ENCODE results near the gene DOCK8.

The DOCK8 gene

GRCh38 chr9:471320-471719 lies 256.7 kb downstream of the DOCK8 start:
- no peak overlapping the region for H2AFZ ChIP-seq (ENCODE audit: low read length)

GRCh38 chr9:472479-473075 lies 257.9 kb downstream of the DOCK8 start:
- H3K27ac ChIP-seq (ENCODE audit: low read depth, low read length, poor library complexity, severe bottlenecking), result no peak overlapping the region
- no peaks in the 10 kb centered on the region for H3K9me3 ChIP-seq (ENCODE audit: low read length)
- no peaks in the 10 kb centered on the region for H4K20me1 ChIP-seq (ENCODE audit: insufficient read depth, low read length)
- H3K27me3 ChIP-seq (ENCODE audit: insufficient read depth, low read length), result no peaks in the 10 kb centered on the region
- no peaks in the 10 kb centered on the region for H3F3A ChIP-seq (ENCODE audit: insufficient read depth, low read length)
- no peak overlapping the region for H2AFZ ChIP-seq (ENCODE audit: low read length)
- H3K9ac ChIP-seq (ENCODE audit: low read length), result no peak overlapping the region
- H3K4me1 ChIP-seq (ENCODE audit: insufficient read depth, low read length, severe bottlenecking), result peaks cover 36% of the 10 kb centered on the region
- H3K4me2 ChIP-seq (ENCODE audit: low read length), result no peak overlapping the region
- no peak overlapping the region for H3K4me3 ChIP-seq (ENCODE audit: low read depth, low read length, poor library complexity, severe bottlenecking)
- TF ChIP-seq CTCF (IDR thresholded peaks at IDR 0.05; ENCODE audit: low read length) (no peak), EZH2 (IDR thresholded peaks at IDR 0.05; ENCODE audit: borderline replicate concordance, low read length) (no peak)
- no peaks in the 10 kb centered on the region for H3K79me2 ChIP-seq (ENCODE audit: insufficient read depth, low read length)
- H3K36me3 ChIP-seq (ENCODE audit: insufficient read depth, low read length), result no peaks in the 10 kb centered on the region
- H3K9me2 ChIP-seq (ENCODE audit: low read depth, low read length), result no peaks in the 10 kb centered on the region

More at GRCh38 chr9:471320-471719, 256.7 kb downstream of the DOCK8 start:
- Histone ChIP-seq H4K20me1 (ENCODE audit: insufficient read depth, low read length) (no peaks in the 10 kb centered on the region), H3K9me3 (ENCODE audit: low read length) (no peaks in the 10 kb centered on the region), H3K9ac (ENCODE audit: low read length) (peak overlapping the region; percentile 72; the same call in 1 of the 2 replicates), H3F3A (ENCODE audit: insufficient read depth, low read length) (no peaks in the 10 kb centered on the region), H3K79me2 (ENCODE audit: insufficient read depth, low read length) (no peaks in the 10 kb centered on the region), H3K4me1 (ENCODE audit: insufficient read depth, low read length, severe bottlenecking) (peaks cover 36% of the 10 kb centered on the region), H3K27me3 (ENCODE audit: insufficient read depth, low read length) (no peaks in the 10 kb centered on the region), H3K4me3 (ENCODE audit: low read depth, low read length, poor library complexity, severe bottlenecking) (peak overlapping the region; percentile 66), H3K9me2 (ENCODE audit: low read depth, low read length) (no peaks in the 10 kb centered on the region), H3K4me2 (ENCODE audit: low read length) (peak overlapping the region; percentile 98), H3K36me3 (ENCODE audit: insufficient read depth, low read length) (no peaks in the 10 kb centered on the region), H3K27ac (ENCODE audit: low read depth, low read length, poor library complexity, severe bottlenecking) (peak overlapping the region; percentile 46)
- TF ChIP-seq CTCF (IDR thresholded peaks at IDR 0.05; ENCODE audit: low read length), result no peak

- no peak overlapping the region for H3K27ac ChIP-seq (ENCODE audit: low read depth, low read length, poor library complexity, severe bottlenecking)
- no peak overlapping the region for H3K9ac ChIP-seq (ENCODE audit: low read length)
- H2AFZ ChIP-seq (ENCODE audit: low read length), result no peak overlapping the region
- H3K9me3 ChIP-seq (ENCODE audit: low read length), result no peaks in the 10 kb centered on the region
- H4K20me1 ChIP-seq (ENCODE audit: insufficient read depth, low read length), result no peaks in the 10 kb centered on the region
- no peaks in the 10 kb centered on the region for H3K27me3 ChIP-seq (ENCODE audit: insufficient read depth, low read length)
- TF ChIP-seq CTCF (IDR thresholded peaks at IDR 0.05; ENCODE audit: low read length) (no peak), EZH2 (IDR thresholded peaks at IDR 0.05; ENCODE audit: borderline replicate concordance, low read length) (no peak)
- H3K4me1 ChIP-seq (ENCODE audit: insufficient read depth, low read length, severe bottlenecking), result no peaks in the 10 kb centered on the region
- no peaks in the 10 kb centered on the region for H3K9me2 ChIP-seq (ENCODE audit: low read depth, low read length)
- H3K36me3 ChIP-seq (ENCODE audit: insufficient read depth, low read length), result no peaks in the 10 kb centered on the region
- no peak overlapping the region for H3K4me2 ChIP-seq (ENCODE audit: low read length)
- no peaks in the 10 kb centered on the region for H3K79me2 ChIP-seq (ENCODE audit: insufficient read depth, low read length)
- no peaks in the 10 kb centered on the region for H3F3A ChIP-seq (ENCODE audit: insufficient read depth, low read length)
- H3K4me3 ChIP-seq (ENCODE audit: low read depth, low read length, poor library complexity, severe bottlenecking), result no peak overlapping the region
These were observed 262.5 kb downstream of the DOCK8 start for GRCh38 chr9:477193-477592.

Data from OCI-LY1 (cell line).